KMS-11 (cell line): Measurements from ENCODE around the gene DBNDD2.

ENCODE experiments used
- H2AFZ ChIP-seq: fragments of 200-600 bp; sonication (generic); 2 replicates; pipeline ENCODE4 v1.6.1; 2016; ENCODE audit warnings: antibody characterized with exemption, mixed run types, low read depth
- H3K27ac ChIP-seq: fragments of 200-600 bp; sonication (generic); 2 replicates; pipeline ENCODE4 v1.6.1; 2016; ENCODE audit warnings: mild to moderate bottlenecking, mixed run types
- H3K27me3 ChIP-seq: fragments of 200-600 bp; sonication (generic); 2 replicates; pipeline ENCODE4 v1.6.1; 2017; ENCODE audit warnings: mild to moderate bottlenecking, low read depth, mixed run types, moderate library complexity; ENCODE audit not compliant: insufficient read depth
- H3K36me3 ChIP-seq: fragments of 200-600 bp; sonication (generic); 2 replicates; pipeline ENCODE4 v1.6.1; 2017; ENCODE audit warnings: mild to moderate bottlenecking, mixed run types; ENCODE audit not compliant: insufficient read depth
- H3K4me1 ChIP-seq: fragments of 200-600 bp; sonication (generic); 2 replicates; pipeline ENCODE4 v1.6.1; 2016; ENCODE audit warnings: mild to moderate bottlenecking, low read depth, mixed run types; ENCODE audit not compliant: poor library complexity, severe bottlenecking
- H3K4me2 ChIP-seq: fragments of 200-600 bp; sonication (generic); 2 replicates; pipeline ENCODE4 v1.7.0; 2016; ENCODE audit warnings: mild to moderate bottlenecking, mixed run types
- H3K4me3 ChIP-seq: fragments of 200-600 bp; sonication (generic); IDR thresholded peaks from 2 replicates; pipeline ENCODE4 v1.6.1; 2017; ENCODE audit warnings: low read depth, low read length, mixed read lengths; ENCODE audit not compliant: insufficient read depth
- H3K79me2 ChIP-seq: fragments of 200-600 bp; sonication (generic); 2 replicates; pipeline ENCODE4 v1.6.1; 2016; ENCODE audit warnings: low read depth, mixed run types; ENCODE audit not compliant: insufficient read depth
- H3K9ac ChIP-seq: fragments of 200-600 bp; sonication (generic); 2 replicates; pipeline ENCODE4 v1.6.1; 2016; ENCODE audit warnings: mild to moderate bottlenecking, mixed run types
- H4K20me1 ChIP-seq: fragments of 200-600 bp; sonication (generic); 2 replicates; pipeline ENCODE4 v1.6.1; 2016; ENCODE audit warnings: mild to moderate bottlenecking, mixed run types; ENCODE audit not compliant: insufficient read depth
- CTCF ChIP-seq: fragments of 200-600 bp; sonication (generic); conservative IDR thresholded peaks from 2 replicates; pipeline ENCODE4 v1.6.1; 2017; ENCODE audit warnings: low read depth, mild to moderate bottlenecking, antibody characterized with exemption, low read length, moderate library complexity, mixed read lengths

Gene DBNDD2

GRCh38 chr20:45436732-45437485 is 28.8 kb downstream of the DBNDD2 start:
- Histone ChIP-seq H2AFZ (peak overlapping the region; percentile 85), H3K4me3 (no peak overlapping the region)

GRCh38 chr20:45440424-45440823 is 32.3 kb downstream of the DBNDD2 start:
- no peak overlapping the region for H3K9ac ChIP-seq
- H3K79me2 ChIP-seq: no peaks in the 10 kb centered on the region
- H4K20me1 ChIP-seq: no peaks in the 10 kb centered on the region
- peaks cover 21% of the 10 kb centered on the region for H3K4me1 ChIP-seq
- H3K4me2 ChIP-seq: no peak overlapping the region
- TF ChIP-seq CTCF: no peak
- H2AFZ ChIP-seq: no peak overlapping the region
- no peak overlapping the region for H3K27ac ChIP-seq
- H3K4me3 ChIP-seq: no peak overlapping the region
- H3K36me3 ChIP-seq: no peaks in the 10 kb centered on the region
- H3K27me3 ChIP-seq: no peaks in the 10 kb centered on the region; the same call in 1 of the 2 replicates

More at GRCh38 chr20:45436732-45437485, 28.8 kb downstream of the DBNDD2 start:
- Histone ChIP-seq H3K4me2 (peak overlapping the region; percentile 65), H3K36me3 (no peaks in the 10 kb centered on the region), H3K27me3 (no peaks in the 10 kb centered on the region; the same call in 1 of the 2 replicates), H3K27ac (no peak overlapping the region), H4K20me1 (no peaks in the 10 kb centered on the region), H3K4me1 (peaks cover 7% of the 10 kb centered on the region), H3K79me2 (no peaks in the 10 kb centered on the region), H3K9ac (peak overlapping the region; percentile 38; the same call in 1 of the 2 replicates)
- peak; percentile 96 for TF ChIP-seq CTCF

GRCh38 chr20:45440891-45441685 is 33.0 kb downstream of the DBNDD2 start:
- Histone ChIP-seq H3K9ac (no peak overlapping the region), H3K27ac (no peak overlapping the region), H2AFZ (no peak overlapping the region), H3K4me2 (no peak overlapping the region), H3K27me3 (no peaks in the 10 kb centered on the region; the same call in 1 of the 2 replicates), H3K4me1 (peaks cover 21% of the 10 kb centered on the region), H3K36me3 (no peaks in the 10 kb centered on the region), H4K20me1 (no peaks in the 10 kb centered on the region), H3K4me3 (no peak overlapping the region), H3K79me2 (no peaks in the 10 kb centered on the region)
- TF ChIP-seq CTCF: no peak

GRCh38 chr20:45441746-45442145 is 33.7 kb downstream of the DBNDD2 start:
- H2AFZ ChIP-seq: no peak overlapping the region
- H3K9ac ChIP-seq: no peak overlapping the region
- no peak overlapping the region for H3K4me2 ChIP-seq
- H3K4me1 ChIP-seq: peaks cover 14% of the 10 kb centered on the region
- no peaks in the 10 kb centered on the region for H3K79me2 ChIP-seq
- TF ChIP-seq CTCF: no peak
- H3K27me3 ChIP-seq: no peaks in the 10 kb centered on the region
- H4K20me1 ChIP-seq: no peaks in the 10 kb centered on the region
- H3K27ac ChIP-seq: no peak overlapping the region
- H3K36me3 ChIP-seq: no peaks in the 10 kb centered on the region
- H3K4me3 ChIP-seq: no peak overlapping the region
